GM19455 (cell line): Measurements from ENCODE around the gene TSPAN11.

Experiments used
- ATAC-seq: cut with Tn5 transposase; IDR thresholded peaks from one replicate; pipeline ENCODE4 v1.9.1; 2021; ENCODE audit not compliant: unreplicated experiment

Gene TSPAN11

DNA sequence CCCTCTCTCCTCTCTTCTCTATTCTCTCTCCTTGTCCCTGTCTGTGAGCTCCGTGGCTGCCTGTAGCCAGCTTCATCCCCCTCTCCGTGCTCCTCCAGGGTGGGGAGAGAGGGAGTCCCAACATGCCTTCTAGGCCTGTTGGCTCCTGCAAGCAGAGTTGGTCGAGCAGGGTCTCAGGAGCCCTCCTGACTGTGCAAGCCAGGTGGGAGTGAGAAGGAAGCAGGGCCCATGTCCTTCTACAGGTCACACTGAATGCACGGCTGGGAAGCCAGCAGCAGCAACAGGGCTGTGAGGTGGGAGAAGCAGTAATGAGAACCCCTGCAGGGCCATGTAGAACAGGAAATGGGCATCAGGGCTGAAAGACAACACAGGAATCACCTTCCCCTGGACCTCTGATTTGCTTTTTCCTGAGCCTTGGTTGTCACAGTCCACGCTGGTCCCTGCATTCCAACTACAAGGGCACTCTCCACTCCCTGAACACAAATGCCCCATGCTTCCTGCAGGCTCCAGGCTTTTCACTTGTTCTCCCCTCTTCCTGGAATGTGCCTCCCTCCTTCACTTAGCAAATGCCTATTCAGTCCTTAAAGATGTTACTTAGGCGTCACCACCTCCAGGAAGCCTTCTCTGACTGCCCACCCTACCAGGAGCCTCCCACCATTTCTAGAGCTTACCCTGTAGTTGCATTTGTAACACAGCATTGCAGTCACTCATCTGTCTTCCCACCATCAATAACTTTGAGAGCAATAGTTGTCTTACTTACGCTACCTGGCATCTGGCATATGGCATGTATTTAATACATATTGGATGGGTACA, 51.2 kb downstream of the TSPAN11 start:
- no peak for ATAC-seq

DNA sequence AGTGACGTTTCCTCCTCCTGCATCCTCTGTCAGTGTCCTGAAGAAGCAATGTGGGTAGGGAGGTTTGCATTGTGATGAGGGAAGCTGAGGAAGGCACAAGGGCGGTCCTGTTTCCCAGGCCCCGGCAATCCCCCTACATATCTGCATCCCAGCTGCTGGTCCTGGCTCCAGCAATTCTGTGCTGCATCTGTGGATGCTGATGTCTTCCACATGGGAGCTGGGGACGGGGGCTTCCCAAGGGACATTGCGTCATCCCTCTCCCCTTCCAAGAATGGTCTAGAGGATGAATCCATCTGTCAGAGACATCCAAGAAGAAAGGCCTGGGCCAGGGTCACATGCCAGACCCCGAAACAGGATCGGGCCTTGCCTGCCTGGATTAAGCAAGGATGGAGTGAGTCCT, 52.1 kb downstream of the TSPAN11 start:
- no peak for ATAC-seq

DNA sequence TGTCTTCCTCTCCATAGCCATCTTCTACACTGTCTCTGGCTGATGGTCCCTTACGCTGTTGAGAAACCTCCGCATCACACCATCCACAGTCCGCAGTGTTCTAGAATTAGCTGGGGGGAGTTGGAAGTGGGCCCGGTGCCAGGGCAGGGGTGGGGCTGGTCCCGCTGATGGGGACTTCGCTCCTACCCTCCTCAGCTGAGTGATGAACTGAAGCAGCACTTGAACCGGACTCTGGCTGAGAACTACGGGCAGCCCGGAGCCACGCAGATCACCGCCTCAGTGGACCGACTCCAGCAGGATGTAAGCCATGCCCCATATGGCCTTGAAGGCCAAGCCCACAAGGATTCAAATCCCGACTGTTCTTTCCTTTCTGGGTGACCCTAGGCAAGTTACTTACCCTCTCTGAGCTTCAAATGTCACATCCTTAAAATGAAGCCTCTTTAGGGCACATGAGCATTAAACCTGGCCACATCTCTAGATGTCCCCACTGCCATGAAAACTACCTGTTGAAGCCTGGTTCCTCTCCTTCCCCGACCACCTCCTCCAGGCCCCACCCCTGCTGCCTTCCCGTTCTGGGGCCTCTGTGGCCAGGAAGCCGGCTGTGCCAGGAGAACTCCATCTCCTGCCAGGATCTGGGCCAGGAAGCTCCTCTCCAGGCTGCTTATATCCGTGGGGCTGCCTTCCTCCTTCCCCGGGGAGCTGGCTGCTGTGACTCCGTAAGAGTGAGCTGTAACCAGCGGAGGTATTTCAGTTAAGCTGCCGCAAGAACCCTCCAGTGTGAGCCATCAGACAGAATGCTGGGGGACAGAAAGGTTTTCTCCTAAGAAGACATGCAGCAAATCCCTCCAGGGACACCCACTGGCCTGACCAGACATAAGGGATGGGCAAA, 53.1 kb downstream of the TSPAN11 start:
- ATAC-seq = no peak

DNA sequence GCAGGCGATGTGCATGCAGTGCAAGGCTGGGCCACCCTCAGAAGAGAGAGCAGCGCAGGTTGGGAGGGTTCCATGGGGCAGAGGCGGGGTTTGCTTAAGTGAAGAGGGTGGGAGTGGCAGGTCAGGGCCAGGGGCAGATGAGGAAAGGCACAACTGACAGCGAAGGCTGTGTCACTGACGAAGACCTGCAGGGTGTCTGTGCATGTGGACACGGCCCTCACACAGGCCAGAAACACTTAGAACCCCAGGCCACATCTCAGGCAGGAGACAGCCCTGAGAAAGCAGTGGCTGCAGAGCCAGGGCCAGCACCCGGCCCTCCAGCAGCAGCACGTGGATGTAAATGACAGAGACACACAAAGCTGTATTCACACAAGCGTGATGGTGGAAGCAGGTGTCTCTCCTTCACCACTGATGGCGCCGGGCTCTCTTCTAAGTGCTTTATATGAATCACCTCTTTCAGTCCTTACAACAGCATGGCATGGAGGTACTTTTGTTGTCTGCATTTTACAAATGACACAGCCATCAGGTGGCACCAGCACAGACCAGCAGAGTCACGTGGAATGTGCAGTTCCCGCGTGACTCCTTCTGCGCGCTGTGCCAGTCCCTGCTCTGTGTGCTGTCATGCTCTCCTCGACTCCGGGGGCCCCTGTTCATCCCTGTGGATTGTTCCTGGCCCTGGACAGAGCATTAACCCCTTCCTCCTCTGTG, 54.6 kb downstream of the TSPAN11 start:
- ATAC-seq = no peak

DNA sequence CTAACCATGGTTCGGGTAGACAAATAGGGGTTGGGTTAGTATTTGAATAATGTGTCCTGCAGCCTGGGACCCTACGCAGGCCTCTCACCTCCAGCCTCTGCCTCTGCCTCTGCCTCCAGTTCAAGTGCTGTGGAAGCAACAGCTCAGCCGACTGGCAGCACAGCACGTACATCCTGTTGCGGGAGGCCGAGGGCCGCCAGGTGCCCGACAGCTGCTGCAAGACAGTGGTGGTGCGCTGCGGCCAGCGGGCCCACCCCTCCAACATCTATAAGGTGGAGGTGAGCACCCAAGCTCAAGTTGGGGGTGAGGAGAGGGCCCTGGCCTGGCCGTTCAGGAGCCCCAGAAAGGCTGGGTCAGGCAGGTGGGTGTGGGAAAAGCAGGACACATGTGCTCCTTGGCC, 55.9 kb downstream of the TSPAN11 start:
- ATAC-seq = no peak

DNA sequence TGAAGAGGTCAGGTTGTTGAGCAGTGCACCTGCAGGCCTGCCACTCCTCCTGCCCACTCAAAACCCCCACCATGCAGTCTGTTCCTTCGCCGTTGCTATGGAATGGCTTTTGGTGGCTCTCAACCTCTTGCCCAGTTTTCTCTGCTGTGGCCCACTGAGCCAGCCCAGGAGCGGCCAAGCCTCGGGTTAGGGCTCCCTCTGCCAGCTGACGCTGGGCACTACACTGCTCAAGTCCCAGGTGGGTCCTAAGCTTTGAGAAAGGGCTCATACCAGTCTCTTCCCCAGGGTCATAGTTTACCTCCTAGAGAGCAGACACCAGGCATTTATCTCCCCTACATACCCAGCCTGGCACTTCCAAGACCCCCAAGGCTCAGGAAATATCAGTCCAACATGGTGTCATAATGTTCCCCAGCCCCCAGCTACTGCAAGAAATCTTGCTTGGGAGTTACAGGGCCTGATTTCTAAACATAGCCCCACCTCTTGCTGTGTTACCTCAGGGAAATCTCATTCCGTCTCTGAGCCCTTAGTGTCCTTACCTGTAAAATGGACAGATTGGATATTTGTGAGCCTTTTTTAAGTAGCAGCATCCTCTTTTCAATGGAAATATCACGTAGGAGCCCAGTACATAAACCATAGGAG, 59.4 kb downstream of the TSPAN11 start:
- peak; percentile 66 for ATAC-seq

DNA sequence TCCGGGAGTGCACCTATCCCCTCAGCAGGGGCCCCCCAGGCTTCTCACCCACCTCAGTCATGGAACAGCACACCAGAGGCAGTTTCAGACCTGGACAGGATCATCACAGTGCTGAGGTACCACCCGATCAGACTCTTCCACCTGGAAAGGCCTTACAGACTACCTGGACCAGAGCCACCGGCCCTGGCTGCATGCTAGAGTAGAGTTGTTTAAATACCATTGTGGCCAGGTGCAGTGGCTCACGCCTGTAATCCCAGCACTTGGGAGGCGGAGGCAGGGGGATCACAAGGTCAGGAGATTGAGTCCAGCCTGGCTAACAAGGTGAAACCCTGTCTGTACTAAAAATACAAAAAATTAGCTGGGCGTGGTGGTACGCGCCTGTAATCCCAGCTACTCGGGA, 61.5 kb downstream of the TSPAN11 start:
- ATAC-seq = no peak

DNA sequence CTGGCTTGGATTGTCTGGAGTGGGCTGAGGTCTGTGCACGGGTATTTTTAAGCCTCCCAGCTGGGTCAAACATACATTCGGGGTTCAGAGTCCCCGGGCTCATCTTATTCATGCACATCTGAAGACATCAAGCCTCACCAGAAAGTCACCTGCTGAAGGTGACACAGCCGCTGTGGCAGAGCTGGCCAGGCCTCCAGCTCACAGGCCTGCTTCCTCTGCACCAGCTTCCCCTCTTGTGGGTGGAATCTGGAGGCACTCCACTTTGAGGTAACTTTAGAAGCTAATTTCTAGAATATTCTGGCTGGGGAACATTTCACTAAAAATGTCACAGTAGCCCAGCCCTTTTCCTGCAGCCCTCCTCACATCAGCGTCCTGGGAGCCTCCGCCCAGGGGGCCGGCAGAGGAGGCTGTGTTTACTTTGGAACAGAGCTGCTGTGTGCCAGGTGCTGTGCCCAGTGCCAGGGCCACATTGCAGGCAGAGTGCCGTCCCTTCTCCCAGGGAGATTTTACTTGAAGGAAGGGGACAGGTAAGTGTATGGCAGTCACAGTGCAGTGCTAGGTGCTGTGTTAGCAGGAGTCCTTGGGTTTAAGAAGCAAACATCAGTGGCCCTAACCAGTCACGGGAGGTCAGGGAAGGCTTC, 62.2 kb downstream of the TSPAN11 start:
- no peak for ATAC-seq

DNA sequence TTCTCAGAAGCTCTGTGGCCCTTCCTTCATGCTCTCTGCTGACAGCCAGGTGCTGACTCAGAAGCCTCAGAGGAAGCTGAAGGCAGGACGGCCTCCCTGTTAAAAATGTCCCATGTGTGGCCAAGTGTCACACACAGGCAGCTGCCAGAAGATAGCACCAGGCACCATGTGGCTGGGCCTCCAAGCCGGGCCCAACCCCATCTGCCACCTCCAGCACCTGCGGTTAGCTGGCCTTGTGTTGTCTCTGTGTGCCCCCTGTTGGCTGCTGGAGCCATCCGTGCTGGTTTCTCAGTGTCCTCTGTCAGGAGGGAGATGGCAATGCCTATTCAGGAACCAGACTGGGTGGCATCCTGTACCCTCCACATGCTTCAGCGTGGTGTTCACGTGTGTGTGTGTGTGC, 63.2 kb downstream of the TSPAN11 start:
- ATAC-seq = no peak

DNA sequence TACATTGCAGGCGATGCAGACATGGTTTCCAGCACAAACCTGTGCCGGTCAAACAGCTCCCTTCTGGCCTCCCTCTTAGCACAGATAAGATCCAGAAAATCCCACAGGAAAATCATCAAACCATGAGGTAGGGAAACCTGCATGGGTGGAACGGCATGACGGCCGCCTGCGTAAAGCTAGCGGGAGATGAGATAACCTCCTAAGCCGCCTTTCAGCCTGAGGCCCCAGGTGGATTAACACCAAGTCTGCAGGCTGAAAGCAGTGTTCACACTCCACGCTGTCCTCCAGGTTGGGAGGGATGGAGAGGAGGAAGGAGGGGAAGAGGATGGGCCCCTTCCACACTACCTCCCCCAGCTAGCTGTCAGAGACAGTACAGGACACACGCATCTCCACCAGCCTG, 63.8 kb downstream of the TSPAN11 start:
- ATAC-seq = no peak

DNA sequence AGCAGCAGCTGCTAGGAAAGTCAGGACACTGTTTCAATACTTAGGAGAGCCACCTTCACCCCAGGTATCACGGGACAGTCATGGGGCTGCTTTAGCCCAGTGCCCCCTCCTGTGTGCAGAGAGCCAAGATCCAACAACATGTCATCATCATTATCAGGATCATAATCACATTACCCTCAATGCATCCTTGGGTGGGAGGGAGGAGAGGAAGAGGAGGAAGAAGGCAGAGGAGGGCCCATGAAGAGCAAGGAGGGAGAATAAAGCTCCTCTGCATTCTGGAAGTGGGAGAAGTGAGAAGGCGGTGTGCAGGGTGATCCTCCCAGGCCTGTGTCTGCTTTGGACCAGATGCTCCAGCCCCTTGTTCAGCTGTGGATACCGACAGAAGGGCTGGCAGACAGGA, 64.2 kb downstream of the TSPAN11 start:
- ATAC-seq = no peak

DNA sequence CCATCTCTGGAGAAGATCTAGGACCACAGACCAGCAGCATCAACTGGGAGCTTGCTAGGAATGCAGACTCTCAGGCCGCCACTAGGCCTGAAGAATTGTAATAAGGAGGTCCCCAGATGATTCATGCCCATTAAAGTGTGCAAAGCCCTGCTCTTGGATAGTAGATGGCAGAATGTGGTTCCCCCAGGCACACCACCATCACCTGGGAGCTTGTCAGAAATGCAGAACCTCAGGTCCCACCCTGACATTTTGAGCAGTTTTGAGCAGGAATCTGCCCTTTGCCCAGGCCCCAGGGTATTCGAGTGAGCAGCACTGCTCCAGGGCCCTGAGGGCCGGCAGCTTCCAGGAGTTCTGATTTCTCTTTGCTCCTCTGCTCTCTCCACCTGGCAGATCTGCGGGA, 64.9 kb downstream of the TSPAN11 start:
- no peak for ATAC-seq

DNA sequence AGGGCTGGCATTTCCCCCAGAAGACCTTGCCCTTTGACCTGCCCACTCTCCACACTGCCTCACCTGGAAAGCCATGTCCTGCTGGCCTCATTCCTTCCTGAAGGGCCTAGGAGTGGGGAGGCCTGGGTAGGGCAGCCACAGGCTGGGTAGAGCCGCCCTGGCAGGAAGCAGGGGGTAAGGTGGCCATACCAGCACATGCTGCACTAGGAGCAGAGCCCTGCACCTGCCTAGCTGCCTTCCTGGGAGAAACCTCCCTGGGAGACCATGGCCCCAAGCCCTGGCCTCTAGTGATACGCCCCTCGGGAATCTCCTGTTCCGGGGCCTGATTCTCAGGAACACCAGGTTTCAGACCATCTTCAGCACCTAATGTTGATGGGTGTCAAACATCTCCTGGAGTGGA, 65.8 kb downstream of the TSPAN11 start:
- no peak for ATAC-seq

DNA sequence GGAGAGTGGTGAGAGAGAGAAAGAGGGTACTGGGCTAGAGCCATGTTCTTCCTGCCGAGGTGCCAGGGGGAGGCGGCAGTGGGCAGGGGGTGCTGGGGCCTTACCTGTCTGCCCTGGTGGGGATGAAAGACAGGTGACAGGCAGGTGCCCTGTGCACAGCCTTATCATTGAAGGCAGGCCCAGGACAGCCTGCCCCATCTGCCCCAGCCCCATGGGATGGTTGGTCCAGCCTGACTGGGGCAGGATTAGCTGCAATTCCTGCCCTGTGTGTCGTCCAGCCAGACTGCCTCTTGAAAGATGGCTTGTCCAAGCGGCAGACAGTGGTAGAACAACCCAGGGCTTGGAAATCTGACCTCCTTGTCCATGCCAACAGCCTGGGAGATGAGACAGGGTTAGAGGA, 67.2 kb downstream of the TSPAN11 start:
- ATAC-seq = no peak

DNA sequence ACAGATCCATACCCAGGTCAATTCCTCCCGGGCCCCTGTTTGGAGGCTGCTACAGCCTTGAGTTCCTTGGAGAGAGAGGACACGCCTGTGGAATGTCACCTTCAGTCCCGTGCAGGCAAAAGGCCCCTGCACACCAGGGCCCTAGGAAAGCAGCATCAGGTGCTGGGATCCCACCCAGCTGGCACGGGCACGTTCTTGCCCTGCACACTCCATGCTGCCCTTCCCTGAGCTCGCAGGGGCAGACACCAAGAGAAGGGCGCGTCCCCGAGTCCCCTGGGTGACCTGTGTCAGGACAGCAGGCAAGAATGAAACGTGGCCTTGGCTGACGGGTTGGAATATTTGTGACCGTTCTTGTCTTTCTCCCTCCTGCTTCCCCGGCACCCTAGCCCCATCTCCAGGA, 67.7 kb downstream of the TSPAN11 start:
- ATAC-seq = no peak

DNA sequence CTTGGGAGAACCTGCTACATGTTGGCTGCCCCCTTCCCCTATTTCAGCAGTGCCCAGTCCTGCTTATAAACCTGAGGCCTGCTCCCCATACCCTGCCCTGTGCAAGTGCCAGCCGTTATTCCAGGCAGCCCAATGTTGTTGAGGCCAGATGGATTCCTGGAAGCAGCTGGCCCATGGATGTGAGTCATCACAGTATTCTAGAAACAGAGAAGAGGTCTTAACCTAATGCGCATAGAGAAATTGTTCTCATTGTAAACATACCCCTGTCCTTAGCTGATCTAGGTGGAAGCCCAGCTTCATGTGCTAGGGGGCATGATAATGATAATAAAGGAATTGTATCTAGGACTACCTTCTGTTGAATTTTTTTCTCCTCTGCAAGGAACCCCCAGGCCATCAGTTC, 69.7 kb downstream of the TSPAN11 start:
- ATAC-seq = no peak

DNA sequence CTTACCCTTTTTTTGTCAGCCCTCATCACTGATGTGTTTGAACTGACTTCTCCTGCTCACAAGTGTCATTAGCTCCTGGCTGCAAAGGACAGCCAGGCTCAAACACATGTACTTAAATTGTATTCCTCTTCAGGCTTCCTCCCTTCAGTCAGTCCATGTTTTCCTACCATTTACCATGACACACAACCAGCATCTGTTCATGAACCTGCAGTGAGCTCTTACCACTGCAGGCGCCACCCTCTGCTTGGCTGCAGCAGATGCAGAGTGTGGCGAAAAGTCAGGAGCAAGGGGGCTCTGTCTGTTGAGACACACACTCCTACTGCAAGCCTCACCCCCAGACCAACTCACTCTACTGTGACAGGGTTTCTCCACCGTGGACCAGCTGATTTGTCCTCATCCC, 70.2 kb downstream of the TSPAN11 start:
- ATAC-seq = no peak

DNA sequence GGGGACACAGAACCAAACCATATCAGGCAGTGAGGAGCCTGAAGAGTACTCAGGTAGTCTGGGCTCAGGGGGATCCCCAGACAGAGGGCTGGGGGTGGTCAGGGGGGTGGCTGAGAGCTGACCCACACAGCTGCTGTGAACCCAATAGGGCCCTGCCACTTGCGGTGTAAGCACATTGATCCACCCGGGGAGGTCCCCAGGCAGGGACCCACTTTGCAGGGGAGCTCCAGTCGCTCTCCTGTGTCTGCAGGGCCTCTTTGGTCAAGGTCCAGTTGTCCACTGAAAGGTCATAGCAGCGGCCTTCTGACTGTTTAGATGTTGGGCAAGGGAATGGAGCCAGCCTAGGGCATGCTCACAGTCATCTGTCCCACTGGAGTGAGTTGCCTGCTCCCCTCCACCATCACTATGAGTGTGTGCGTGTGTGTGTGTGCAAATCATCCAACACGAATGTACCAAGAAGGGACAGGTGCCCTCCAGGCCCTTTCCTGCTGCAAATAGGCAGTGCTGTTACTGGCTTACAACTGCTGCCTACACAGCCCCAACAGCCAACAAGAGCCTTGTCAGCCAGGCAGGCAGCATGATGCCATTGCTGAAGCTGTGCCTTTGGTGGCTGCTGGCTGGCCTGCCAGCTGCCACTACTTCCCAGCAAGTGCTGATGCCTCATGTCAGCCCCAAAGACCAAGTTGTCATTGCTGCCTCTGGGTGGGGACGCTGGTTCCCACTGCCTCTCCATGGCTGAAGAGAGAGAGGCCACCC, 71.3 kb downstream of the TSPAN11 start:
- ATAC-seq = no peak

DNA sequence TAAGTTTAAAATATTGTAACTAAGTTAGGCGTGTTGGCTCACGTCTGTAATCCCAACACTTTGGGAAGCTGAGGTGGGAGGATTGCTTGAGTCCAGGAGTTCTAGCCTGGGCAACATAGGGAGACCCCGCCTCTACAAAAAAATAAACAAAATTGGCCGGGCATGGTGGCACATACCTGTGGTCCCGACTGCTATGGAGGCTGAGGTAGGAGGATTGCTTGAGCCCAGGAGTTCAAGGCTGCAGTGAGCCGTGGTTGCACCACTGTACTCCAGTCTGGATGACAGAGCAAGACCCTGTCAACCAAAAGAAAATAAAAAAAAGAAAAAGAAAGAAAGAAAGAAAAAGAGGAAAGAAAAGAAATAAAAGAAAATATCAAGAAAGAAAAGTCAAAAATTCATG, 72.5 kb downstream of the TSPAN11 start:
- no peak for ATAC-seq

DNA sequence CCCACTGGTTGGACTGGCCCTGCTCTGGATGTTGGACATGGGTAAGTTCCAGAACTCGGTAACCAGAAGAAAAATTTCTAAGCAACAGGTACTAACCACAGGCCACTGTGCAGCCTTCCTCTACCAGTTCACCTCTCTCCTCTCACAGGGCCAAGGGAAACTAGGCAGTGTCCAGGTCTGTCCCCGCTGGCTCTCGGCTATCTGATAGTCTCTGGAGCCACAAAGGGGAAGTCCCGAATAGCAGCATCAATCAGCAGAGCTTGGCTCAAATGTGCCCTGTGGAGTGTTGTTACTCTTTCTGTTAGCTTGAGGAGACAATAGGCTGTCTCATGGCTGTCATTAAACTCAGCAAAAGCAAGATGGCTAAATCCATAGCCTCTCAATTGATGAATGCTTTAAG, 73.2 kb downstream of the TSPAN11 start:
- ATAC-seq = no peak
